ENCODE results near the gene TUBGCP5. TPM values are rescaled to one million over a fixed set of nuclear protein-coding genes. Genes with fewer than 3 reads are reported as not detected.
A peak's percentile ranks its signal among the peaks of the same experiment; 100 is the strongest.

TUBGCP5 gene
- total RNA-seq, 4 donors from 2014 or later = 11.6 to 18.2 (median 13.6) TPM

GRCh38 chr15:22973987-22974386, 65.4 kb downstream of the TUBGCP5 start:
- no peak overlapping the region for H3K27ac ChIP-seq
- no peak overlapping the region for H3K4me3 ChIP-seq
- in situ Hi-C loops (cut with MboI; ENCODE audit: low sequenced_read_pairs in 4 of 4) (no loop called here), intact Hi-C loops (cut with DNase I; ENCODE audit: low total_unique reads) (no loop called here)
- no peaks in the 10 kb centered on the region for H3K27me3 ChIP-seq
- no peaks in the 10 kb centered on the region for H3K36me3 ChIP-seq
- TF ChIP-seq, protein P1, sequence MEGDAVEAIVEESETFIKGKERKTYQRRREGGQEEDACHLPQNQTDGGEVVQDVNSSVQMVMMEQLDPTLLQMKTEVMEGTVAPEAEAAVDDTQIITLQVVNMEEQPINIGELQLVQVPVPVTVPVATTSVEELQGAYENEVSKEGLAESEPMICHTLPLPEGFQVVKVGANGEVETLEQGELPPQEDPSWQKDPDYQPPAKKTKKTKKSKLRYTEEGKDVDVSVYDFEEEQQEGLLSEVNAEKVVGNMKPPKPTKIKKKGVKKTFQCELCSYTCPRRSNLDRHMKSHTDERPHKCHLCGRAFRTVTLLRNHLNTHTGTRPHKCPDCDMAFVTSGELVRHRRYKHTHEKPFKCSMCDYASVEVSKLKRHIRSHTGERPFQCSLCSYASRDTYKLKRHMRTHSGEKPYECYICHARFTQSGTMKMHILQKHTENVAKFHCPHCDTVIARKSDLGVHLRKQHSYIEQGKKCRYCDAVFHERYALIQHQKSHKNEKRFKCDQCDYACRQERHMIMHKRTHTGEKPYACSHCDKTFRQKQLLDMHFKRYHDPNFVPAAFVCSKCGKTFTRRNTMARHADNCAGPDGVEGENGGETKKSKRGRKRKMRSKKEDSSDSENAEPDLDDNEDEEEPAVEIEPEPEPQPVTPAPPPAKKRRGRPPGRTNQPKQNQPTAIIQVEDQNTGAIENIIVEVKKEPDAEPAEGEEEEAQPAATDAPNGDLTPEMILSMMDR (IDR thresholded peaks at IDR 0.05 in 4 of 5, conservative IDR thresholded peaks at IDR 0.05 in 1 of 5) = no peak
- H3K9me3 ChIP-seq = no peaks in the 10 kb centered on the region
- peaks cover 5 to 6% of the 10 kb centered on the region in 2 donors for H3K4me1 ChIP-seq
- no peak for DNase-seq
- ATAC-seq = no peak

DNA sequence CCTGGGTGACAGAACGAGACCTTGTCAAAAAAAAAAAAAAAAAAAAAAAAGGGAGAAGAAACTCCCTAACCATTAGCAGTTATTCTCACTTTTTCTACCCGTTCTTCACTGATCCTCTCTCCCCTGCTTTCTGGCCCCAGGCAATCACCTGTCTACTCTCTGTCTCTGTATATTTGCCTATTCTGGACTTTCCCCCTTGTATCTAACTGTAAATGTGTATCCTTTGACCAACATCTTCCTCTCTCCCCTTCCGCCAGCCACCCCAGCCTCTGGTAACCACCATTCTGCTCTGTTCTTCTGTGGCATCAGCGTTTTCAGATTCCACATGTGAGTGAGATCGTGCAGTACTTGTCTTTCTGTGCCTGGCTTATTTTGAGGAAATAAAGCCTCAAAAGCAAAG, 66.1 kb downstream of the TUBGCP5 start:
- Histone ChIP-seq H3K27me3 (no peaks in the 10 kb centered on the region), H3K36me3 (no peaks in the 10 kb centered on the region), H3K4me3 (no peak overlapping the region), H3K4me1 (no peaks in the 10 kb centered on the region), H3K27ac (no peak overlapping the region), H3K9me3 (no peaks in the 10 kb centered on the region)
- no peak for DNase-seq
- intact Hi-C loops (cut with DNase I; ENCODE audit: low total_unique reads) = no loop called here
- ATAC-seq = no peak
- no peak for TF ChIP-seq POLR2A (IDR thresholded peaks at IDR 0.05)
- TF ChIP-seq, protein P1 (IDR thresholded peaks at IDR 0.05 in 4 of 5, conservative IDR thresholded peaks at IDR 0.05 in 1 of 5) = no peak
- in situ Hi-C loops (cut with MboI; ENCODE audit: low sequenced_read_pairs in 4 of 4) = no loop called here

GRCh38 chr15:22969489-22969888, 69.9 kb downstream of the TUBGCP5 start:
- H3K27me3 ChIP-seq = no peaks in the 10 kb centered on the region
- in situ Hi-C loops (cut with MboI; ENCODE audit: low sequenced_read_pairs in 4 of 4) = no loop called here
- H3K9me3 ChIP-seq = no peaks in the 10 kb centered on the region
- ATAC-seq (no peak), DNase-seq (no peak)
- peaks cover 2 to 3% of the 10 kb centered on the region in 2 donors for H3K4me1 ChIP-seq
- H3K36me3 ChIP-seq = no peaks in the 10 kb centered on the region
- H3K27ac ChIP-seq = no peak overlapping the region
- TF ChIP-seq POLR2A (IDR thresholded peaks at IDR 0.05) = no peak
- TF ChIP-seq, protein P1 (IDR thresholded peaks at IDR 0.05 in 4 of 5, conservative IDR thresholded peaks at IDR 0.05 in 1 of 5) = no peak
- H3K4me3 ChIP-seq = no peak overlapping the region
- intact Hi-C loops (cut with DNase I; ENCODE audit: low total_unique reads) = no loop called here

DNA sequence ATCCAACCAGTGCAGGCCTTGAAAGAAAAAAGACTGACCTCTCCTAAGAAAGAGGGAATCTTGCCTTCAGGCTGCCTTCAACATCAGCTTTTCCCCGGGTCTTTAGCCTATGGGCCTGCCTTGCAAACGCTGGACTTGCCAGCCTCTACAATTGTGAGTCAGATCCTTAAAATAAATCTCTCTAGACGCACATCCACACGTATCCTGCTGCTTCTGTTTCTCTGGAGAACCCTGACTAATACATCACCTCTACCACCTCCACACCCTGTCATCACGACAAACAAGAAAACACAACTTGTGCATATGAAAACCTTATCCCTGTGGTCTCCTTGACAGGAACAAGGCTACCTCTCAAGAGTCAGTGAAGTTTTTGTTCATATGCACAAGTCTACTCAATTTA, 71.0 kb downstream of the TUBGCP5 start:
- no peak for TF ChIP-seq POLR2A (IDR thresholded peaks at IDR 0.05)
- TF ChIP-seq, protein P1 (IDR thresholded peaks at IDR 0.05 in 4 of 5, conservative IDR thresholded peaks at IDR 0.05 in 1 of 5) = no peak
- in situ Hi-C loops (cut with MboI; ENCODE audit: low sequenced_read_pairs in 4 of 4) = no loop called here
- intact Hi-C loops (cut with DNase I; ENCODE audit: low total_unique reads) = no loop called here
- H3K4me1 ChIP-seq = peaks cover 12 to 13% of the 10 kb centered on the region in 2 donors
- no peak overlapping the region for H3K4me3 ChIP-seq
- H3K36me3 ChIP-seq = no peaks in the 10 kb centered on the region
- DNase-seq (no peak), ATAC-seq (peak; percentile 44 to 58)
- H3K9me3 ChIP-seq = no peaks in the 10 kb centered on the region
- no peak overlapping the region for H3K27ac ChIP-seq
- H3K27me3 ChIP-seq = no peaks in the 10 kb centered on the region

GRCh38 chr15:22967084-22967770, 72.1 kb downstream of the TUBGCP5 start:
- DNase-seq = no peak
- peaks cover 20 to 24% of the 10 kb centered on the region in 2 donors for H3K4me1 ChIP-seq
- in situ Hi-C loops (cut with MboI; ENCODE audit: low sequenced_read_pairs in 4 of 4) (no loop called here), intact Hi-C loops (cut with DNase I; ENCODE audit: low total_unique reads) (no loop called here)
- no peaks in the 10 kb centered on the region for H3K36me3 ChIP-seq
- no peak for ATAC-seq
- H3K27me3 ChIP-seq = no peaks in the 10 kb centered on the region
- H3K27ac ChIP-seq = no peak overlapping the region
- H3K9me3 ChIP-seq = no peaks in the 10 kb centered on the region
- no peak for TF ChIP-seq POLR2A (IDR thresholded peaks at IDR 0.05)
- TF ChIP-seq, protein P1 (IDR thresholded peaks at IDR 0.05 in 4 of 5, conservative IDR thresholded peaks at IDR 0.05 in 1 of 5) = no peak
- H3K4me3 ChIP-seq = no peak overlapping the region
